ENCODE data around the gene ASTL. TPM values are rescaled to one million over a fixed set of nuclear protein-coding genes. Genes with fewer than 3 reads are reported as not detected.
A peak's percentile ranks its signal among the peaks of the same experiment; 100 is the strongest.

ASTL gene
- total and polyA plus RNA-seq, 4 donors: not detected

- 56% methylated on average over 17 of the region's 17 CpGs for WGBS
Observed at GRCh38 chr2:96117701-96118588, 20.4 kb downstream of the ASTL start.

DNA sequence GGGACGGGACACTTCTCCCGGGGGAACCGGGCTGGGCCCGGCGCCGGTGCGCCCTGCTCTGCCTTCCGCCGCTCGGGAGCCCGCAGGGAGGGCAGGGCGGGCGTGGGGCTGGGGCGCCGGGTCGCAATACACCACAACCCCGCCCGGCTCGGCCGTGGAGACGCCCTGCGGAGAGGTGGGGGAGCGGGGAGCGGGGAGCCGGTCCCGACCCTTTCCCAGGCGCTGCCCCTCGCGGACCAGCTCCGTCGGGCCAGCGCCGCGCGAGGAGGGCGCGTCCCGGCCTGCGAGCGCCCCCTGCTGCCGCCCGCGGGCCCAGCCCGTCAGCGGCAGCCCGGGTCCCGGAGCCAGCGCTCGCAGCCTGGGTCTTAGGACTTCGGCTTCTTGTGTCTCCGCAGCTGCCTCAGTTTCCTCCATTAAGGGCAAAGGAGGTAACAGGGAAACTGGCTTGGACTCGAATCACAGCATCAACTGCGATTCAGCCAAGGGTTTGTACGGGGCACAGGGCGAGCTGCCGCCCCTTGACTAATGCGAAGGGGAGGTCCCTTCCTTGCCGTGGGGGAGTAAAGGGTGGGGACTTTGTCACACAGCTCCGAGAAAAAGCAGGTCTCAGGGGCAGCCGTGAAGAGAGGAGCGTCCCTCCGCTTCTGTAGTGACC, 21.3 kb downstream of the ASTL start:
- Histone ChIP-seq H3K9ac (ENCODE audit: low read depth in 1 of 2, low read length in 2 of 2) (no peak overlapping the region), H3K4me1 (ENCODE audit: control insufficient read depth in 4 of 4, insufficient read depth in 4 of 4, low read length in 3 of 4) (peaks cover 0 to 6% (median 3%) of the 10 kb centered on the region in 4 donors)

More at GRCh38 chr2:96117701-96118588, 20.4 kb downstream of the ASTL start:
- Histone ChIP-seq H3K27ac (ENCODE audit: low read depth in 1 of 2, low read length in 2 of 2) (no peak overlapping the region), H3K9me3 (ENCODE audit: control insufficient read depth in 4 of 4, low read length in 3 of 4) (no peaks in the 10 kb centered on the region), H3K36me3 (ENCODE audit: control insufficient read depth in 4 of 4, insufficient read depth in 3 of 4, low read depth in 1 of 4, low read length in 3 of 4) (no peaks in the 10 kb centered on the region), H3K27me3 (ENCODE audit: control insufficient read depth in 4 of 4, insufficient read depth in 4 of 4, low read length in 3 of 4) (peaks cover 0 to 3% (median 0%) of the 10 kb centered on the region in 4 donors), H3K4me3 (ENCODE audit: low read depth in 1 of 3, low read length in 3 of 3) (no peak overlapping the region), H3K9ac (ENCODE audit: low read depth in 1 of 2, low read length in 2 of 2) (no peak overlapping the region), H3K4me1 (ENCODE audit: control insufficient read depth in 4 of 4, insufficient read depth in 4 of 4, low read length in 3 of 4) (peaks cover 0 to 6% (median 3%) of the 10 kb centered on the region in 4 donors)
- no peak for TF ChIP-seq YY1 (IDR thresholded peaks at IDR 0.05)
- TF ChIP-seq EGR1 (IDR thresholded peaks at IDR 0.05; ENCODE audit: low read depth in 2 of 2): no peak
- TF ChIP-seq SP1 (IDR thresholded peaks at IDR 0.05): no peak
- TF ChIP-seq, protein P1, sequence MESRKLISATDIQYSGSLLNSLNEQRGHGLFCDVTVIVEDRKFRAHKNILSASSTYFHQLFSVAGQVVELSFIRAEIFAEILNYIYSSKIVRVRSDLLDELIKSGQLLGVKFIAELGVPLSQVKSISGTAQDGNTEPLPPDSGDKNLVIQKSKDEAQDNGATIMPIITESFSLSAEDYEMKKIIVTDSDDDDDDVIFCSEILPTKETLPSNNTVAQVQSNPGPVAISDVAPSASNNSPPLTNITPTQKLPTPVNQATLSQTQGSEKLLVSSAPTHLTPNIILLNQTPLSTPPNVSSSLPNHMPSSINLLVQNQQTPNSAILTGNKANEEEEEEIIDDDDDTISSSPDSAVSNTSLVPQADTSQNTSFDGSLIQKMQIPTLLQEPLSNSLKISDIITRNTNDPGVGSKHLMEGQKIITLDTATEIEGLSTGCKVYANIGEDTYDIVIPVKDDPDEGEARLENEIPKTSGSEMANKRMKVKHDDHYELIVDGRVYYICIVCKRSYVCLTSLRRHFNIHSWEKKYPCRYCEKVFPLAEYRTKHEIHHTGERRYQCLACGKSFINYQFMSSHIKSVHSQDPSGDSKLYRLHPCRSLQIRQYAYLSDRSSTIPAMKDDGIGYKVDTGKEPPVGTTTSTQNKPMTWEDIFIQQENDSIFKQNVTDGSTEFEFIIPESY (IDR thresholded peaks at IDR 0.05): no peak
- TF ChIP-seq GABPA (IDR thresholded peaks at IDR 0.05 in 1 of 2, conservative IDR thresholded peaks at IDR 0.05 in 1 of 2): no peak
- TF ChIP-seq JUND (IDR thresholded peaks at IDR 0.05): no peak
- no peak for TF ChIP-seq FOXA2 (IDR thresholded peaks at IDR 0.05)
- no peak for TF ChIP-seq RXRA (IDR thresholded peaks at IDR 0.05)
- TF ChIP-seq, protein P2, sequence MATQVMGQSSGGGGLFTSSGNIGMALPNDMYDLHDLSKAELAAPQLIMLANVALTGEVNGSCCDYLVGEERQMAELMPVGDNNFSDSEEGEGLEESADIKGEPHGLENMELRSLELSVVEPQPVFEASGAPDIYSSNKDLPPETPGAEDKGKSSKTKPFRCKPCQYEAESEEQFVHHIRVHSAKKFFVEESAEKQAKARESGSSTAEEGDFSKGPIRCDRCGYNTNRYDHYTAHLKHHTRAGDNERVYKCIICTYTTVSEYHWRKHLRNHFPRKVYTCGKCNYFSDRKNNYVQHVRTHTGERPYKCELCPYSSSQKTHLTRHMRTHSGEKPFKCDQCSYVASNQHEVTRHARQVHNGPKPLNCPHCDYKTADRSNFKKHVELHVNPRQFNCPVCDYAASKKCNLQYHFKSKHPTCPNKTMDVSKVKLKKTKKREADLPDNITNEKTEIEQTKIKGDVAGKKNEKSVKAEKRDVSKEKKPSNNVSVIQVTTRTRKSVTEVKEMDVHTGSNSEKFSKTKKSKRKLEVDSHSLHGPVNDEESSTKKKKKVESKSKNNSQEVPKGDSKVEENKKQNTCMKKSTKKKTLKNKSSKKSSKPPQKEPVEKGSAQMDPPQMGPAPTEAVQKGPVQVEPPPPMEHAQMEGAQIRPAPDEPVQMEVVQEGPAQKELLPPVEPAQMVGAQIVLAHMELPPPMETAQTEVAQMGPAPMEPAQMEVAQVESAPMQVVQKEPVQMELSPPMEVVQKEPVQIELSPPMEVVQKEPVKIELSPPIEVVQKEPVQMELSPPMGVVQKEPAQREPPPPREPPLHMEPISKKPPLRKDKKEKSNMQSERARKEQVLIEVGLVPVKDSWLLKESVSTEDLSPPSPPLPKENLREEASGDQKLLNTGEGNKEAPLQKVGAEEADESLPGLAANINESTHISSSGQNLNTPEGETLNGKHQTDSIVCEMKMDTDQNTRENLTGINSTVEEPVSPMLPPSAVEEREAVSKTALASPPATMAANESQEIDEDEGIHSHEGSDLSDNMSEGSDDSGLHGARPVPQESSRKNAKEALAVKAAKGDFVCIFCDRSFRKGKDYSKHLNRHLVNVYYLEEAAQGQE (IDR thresholded peaks at IDR 0.05): no peak
- TF ChIP-seq NR2F2 (IDR thresholded peaks at IDR 0.05): no peak
- no peak for TF ChIP-seq RAD21 (IDR thresholded peaks at IDR 0.05)
- TF ChIP-seq TAF1 (conservative IDR thresholded peaks at IDR 0.05): no peak
- TF ChIP-seq, protein P3, sequence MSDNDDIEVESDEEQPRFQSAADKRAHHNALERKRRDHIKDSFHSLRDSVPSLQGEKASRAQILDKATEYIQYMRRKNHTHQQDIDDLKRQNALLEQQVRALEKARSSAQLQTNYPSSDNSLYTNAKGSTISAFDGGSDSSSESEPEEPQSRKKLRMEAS (IDR thresholded peaks at IDR 0.05): no peak
- no peak for DNase-seq (ENCODE audit: low spot score)

More for the DNA sequence above, 21.3 kb downstream of the ASTL start:
- DNase-seq (ENCODE audit: low spot score): peak; percentile 68
- Histone ChIP-seq H3K27me3 (ENCODE audit: control insufficient read depth in 4 of 4, insufficient read depth in 4 of 4, low read length in 3 of 4) (peaks cover 0 to 3% (median 0%) of the 10 kb centered on the region in 4 donors), H3K27ac (ENCODE audit: low read depth in 1 of 2, low read length in 2 of 2) (no peak overlapping the region), H3K36me3 (ENCODE audit: control insufficient read depth in 4 of 4, insufficient read depth in 3 of 4, low read depth in 1 of 4, low read length in 3 of 4) (no peaks in the 10 kb centered on the region), H3K9me3 (ENCODE audit: control insufficient read depth in 4 of 4, low read length in 3 of 4) (no peaks in the 10 kb centered on the region), H3K4me3 (ENCODE audit: low read depth in 1 of 3, low read length in 3 of 3) (peak overlapping the region in 2 of 3 donors; percentile 28 to 63)
- TF ChIP-seq, protein P3 (IDR thresholded peaks at IDR 0.05): no peak
- TF ChIP-seq GABPA (IDR thresholded peaks at IDR 0.05 in 1 of 2, conservative IDR thresholded peaks at IDR 0.05 in 1 of 2) (no peak), JUND (IDR thresholded peaks at IDR 0.05) (no peak), RXRA (IDR thresholded peaks at IDR 0.05) (no peak), HNF4A (conservative IDR thresholded peaks at IDR 0.05) (no peak), HNF4G (IDR thresholded peaks at IDR 0.05) (no peak), FOXA1 (IDR thresholded peaks at IDR 0.05) (no peak), RAD21 (IDR thresholded peaks at IDR 0.05) (peak in 1 of 2 donors; percentile 51), SP1 (IDR thresholded peaks at IDR 0.05) (no peak), FOXA2 (IDR thresholded peaks at IDR 0.05) (no peak), TAF1 (conservative IDR thresholded peaks at IDR 0.05) (no peak), EGR1 (IDR thresholded peaks at IDR 0.05; ENCODE audit: low read depth in 2 of 2) (no peak)
- TF ChIP-seq, protein P4, sequence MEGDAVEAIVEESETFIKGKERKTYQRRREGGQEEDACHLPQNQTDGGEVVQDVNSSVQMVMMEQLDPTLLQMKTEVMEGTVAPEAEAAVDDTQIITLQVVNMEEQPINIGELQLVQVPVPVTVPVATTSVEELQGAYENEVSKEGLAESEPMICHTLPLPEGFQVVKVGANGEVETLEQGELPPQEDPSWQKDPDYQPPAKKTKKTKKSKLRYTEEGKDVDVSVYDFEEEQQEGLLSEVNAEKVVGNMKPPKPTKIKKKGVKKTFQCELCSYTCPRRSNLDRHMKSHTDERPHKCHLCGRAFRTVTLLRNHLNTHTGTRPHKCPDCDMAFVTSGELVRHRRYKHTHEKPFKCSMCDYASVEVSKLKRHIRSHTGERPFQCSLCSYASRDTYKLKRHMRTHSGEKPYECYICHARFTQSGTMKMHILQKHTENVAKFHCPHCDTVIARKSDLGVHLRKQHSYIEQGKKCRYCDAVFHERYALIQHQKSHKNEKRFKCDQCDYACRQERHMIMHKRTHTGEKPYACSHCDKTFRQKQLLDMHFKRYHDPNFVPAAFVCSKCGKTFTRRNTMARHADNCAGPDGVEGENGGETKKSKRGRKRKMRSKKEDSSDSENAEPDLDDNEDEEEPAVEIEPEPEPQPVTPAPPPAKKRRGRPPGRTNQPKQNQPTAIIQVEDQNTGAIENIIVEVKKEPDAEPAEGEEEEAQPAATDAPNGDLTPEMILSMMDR (IDR thresholded peaks at IDR 0.05; ENCODE audit: low read depth, low read length, missing input control): peak; percentile 77
- WGBS: 3% methylated on average over 62 of the region's 62 CpGs

Measured in liver (tissue), 9 donors.